Endometrial microvascular endothelial cells (primary cell): ENCODE results near the gene TMEM259. TPM values are rescaled to one million over a fixed set of nuclear protein-coding genes. Genes with fewer than 3 reads are reported as not detected.

Experiments used
- in situ Hi-C: cut with HindIII; loops from 2 replicates; pipeline ENCODE4 v1.10.0; 2017; ENCODE audit warnings: low sequenced_read_pairs, low pct_unique_long_range_greater_than_20kb; ENCODE audit errors: inconsistent ontology term
- total RNA-seq: library from RNA; depleted of rRNA; stranded (reverse); fragments of >200 nt; gene quantifications from one replicate; pipeline ENCODE4 v1.2.3, GENCODE V29; 2015; ENCODE audit errors: inconsistent ontology term

TMEM259 gene
- total RNA-seq, 1 donor from 2014 or later: 124 TPM

- in situ Hi-C loops: no loop called here
Measured at GRCh38 chr19:977058-977464, 43.9 kb downstream of the TMEM259 start.

- in situ Hi-C loops: no loop called here
Measured at GRCh38 chr19:976476-976875, 44.4 kb downstream of the TMEM259 start.

- in situ Hi-C loops: no loop called here
Measured at GRCh38 chr19:974564-975257, 46.2 kb downstream of the TMEM259 start.

GRCh38 chr19:973726-974563 lies 47.0 kb downstream of the TMEM259 start:
- in situ Hi-C loops: no loop called here

GRCh38 chr19:972281-972680 lies 48.6 kb downstream of the TMEM259 start:
- in situ Hi-C loops: no loop called here

- in situ Hi-C loops: no loop called here
Measured at GRCh38 chr19:971795-972194, 49.1 kb downstream of the TMEM259 start.

GRCh38 chr19:970695-971094 lies 50.2 kb downstream of the TMEM259 start:
- in situ Hi-C loops: no loop called here

GRCh38 chr19:966485-967088 lies 54.3 kb downstream of the TMEM259 start:
- in situ Hi-C loops: no loop called here

- in situ Hi-C loops: no loop called here
Measured at GRCh38 chr19:964761-965694, 55.9 kb downstream of the TMEM259 start.

- in situ Hi-C loops: no loop called here
Measured at GRCh38 chr19:964116-964520, 56.8 kb downstream of the TMEM259 start.

GRCh38 chr19:963486-963951 lies 57.4 kb downstream of the TMEM259 start:
- in situ Hi-C loops: no loop called here

GRCh38 chr19:962683-963400 lies 58.1 kb downstream of the TMEM259 start:
- in situ Hi-C loops: no loop called here

- in situ Hi-C loops: no loop called here
Measured at GRCh38 chr19:961866-962620, 58.9 kb downstream of the TMEM259 start.

GRCh38 chr19:960601-960938 lies 60.4 kb downstream of the TMEM259 start:
- in situ Hi-C loops: no loop called here

- in situ Hi-C loops: no loop called here
Measured at GRCh38 chr19:960020-960419, 60.9 kb downstream of the TMEM259 start.
